GM12878 (cell line): ENCODE results near the gene SELENOH. TPM values are rescaled to one million over a fixed set of nuclear protein-coding genes. Genes with fewer than 3 reads are reported as not detected.

Experiments
- CBFB ChIP-seq: IDR thresholded peaks from 2 replicates; pipeline ENCODE4 v1.6.1; 2016; ENCODE audit warnings: antibody characterized with exemption, low read depth
- IRF4 ChIP-seq: IDR thresholded peaks from 2 replicates; pipeline ENCODE4 v1.6.1; 2011; ENCODE audit warnings: low read depth, low read length
- JUND ChIP-seq: IDR thresholded peaks from 2 replicates; pipeline ENCODE4 v1.6.1; 2012; ENCODE audit warnings: low read depth, mild to moderate bottlenecking, low read length, improper control_type of control experiment, moderate library complexity
- NFYB ChIP-seq: IDR thresholded peaks from 2 replicates; pipeline ENCODE4 v1.6.1; 2011; ENCODE audit warnings: low read depth, mild to moderate bottlenecking, low read length, improper control_type of control experiment, moderate library complexity; ENCODE audit not compliant: insufficient read depth
- PML ChIP-seq: IDR thresholded peaks from 2 replicates; pipeline ENCODE4 v1.6.1; 2012; ENCODE audit warnings: low read length, inconsistent platforms
- RELA ChIP-seq: fragments of 450-650 bp; IDR thresholded peaks from 2 replicates; pipeline ENCODE4 v1.8.0; 2014; ENCODE audit warnings: borderline replicate concordance; ENCODE audit not compliant: partially characterized antibody
- TARDBP ChIP-seq: IDR thresholded peaks from 2 replicates; pipeline ENCODE4 v1.6.1; 2016; ENCODE audit warnings: borderline replicate concordance
- WRNIP1 ChIP-seq: IDR thresholded peaks from 2 replicates; pipeline ENCODE4 v1.6.1; 2011; ENCODE audit warnings: low read depth, low read length, improper control_type of control experiment, borderline replicate concordance
- ZSCAN29 ChIP-seq: fragments of 450-650 bp; IDR thresholded peaks from 2 replicates; pipeline ENCODE4 v1.6.1; 2017; ENCODE audit warnings: mild to moderate bottlenecking, moderate library complexity
- polyA plus RNA-seq, 11 experiments: library from polyadenylated mRNA; depleted of rRNA in 4 of 11; unstranded in 6 of 11; stranded (reverse) in 5 of 11; fragments of >200 nt; fragmentation: Nextera tagmentation in 4 of 11; fragmentation: Illumina TruSeq in 1 of 11; extraction: Ambion mirVana in 4 of 11; extraction: Trizol in 1 of 11; gene quantifications; 1 replicate in 1 of 11; 2 replicates in 10 of 11; pipeline versions ENCODE4 v1.2.1 to v1.2.3, GENCODE V29; 2011 to 2016; ENCODE audit warnings: inconsistent platforms in 2 of 11, missing spikeins in 2 of 11, low read depth in 1 of 11
- total RNA-seq, 4 experiments: library from RNA; depleted of rRNA in 3 of 4; stranded (reverse); fragments of >200 nt in 3 of 4; fragmentation: Illumina TruSeq in 1 of 4; extraction: Trizol in 1 of 4; gene quantifications; 2 replicates each; pipeline versions ENCODE4 v1.2.1 to v1.2.3, GENCODE V29; 2013 to 2021
- TF ChIP-seq, protein P1 (sequence below): fragments of 450-650 bp; IDR thresholded peaks from 2 replicates; pipeline ENCODE4 v1.6.1; 2016; ENCODE audit warnings: mild to moderate bottlenecking
- TF ChIP-seq, protein P2 (sequence below): fragments of 450-650 bp; IDR thresholded peaks from 2 replicates; pipeline ENCODE4 v1.6.1; 2017; ENCODE audit warnings: antibody characterized with exemption, mild to moderate bottlenecking, moderate library complexity
- TF ChIP-seq, protein P3 (sequence below): fragments of 450-650 bp; formaldehyde crosslinking; IDR thresholded peaks from 2 replicates; pipeline ENCODE4 v1.5.0; 2022; ENCODE audit warnings: mild to moderate bottlenecking, missing genetic modification characterization
- TF ChIP-seq, protein P4 (sequence below): fragments of 450-650 bp; IDR thresholded peaks from 2 replicates; pipeline ENCODE4 v1.6.1; 2017; ENCODE audit warnings: mild to moderate bottlenecking, low read depth, inconsistent platforms; ENCODE audit not compliant: poor library complexity, severe bottlenecking
- TF ChIP-seq, protein P5 (sequence below): fragments of 450-650 bp; IDR thresholded peaks from 2 replicates; pipeline ENCODE4 v1.6.1; 2017; ENCODE audit warnings: mild to moderate bottlenecking, moderate library complexity

SELENOH gene
- total and polyA plus RNA-seq, 10 of the 15 experiments (the other 5 are each of a cell fraction or from before 2014, with no cell fraction given), result 20.3 to 458 (median 200) TPM

DNA sequence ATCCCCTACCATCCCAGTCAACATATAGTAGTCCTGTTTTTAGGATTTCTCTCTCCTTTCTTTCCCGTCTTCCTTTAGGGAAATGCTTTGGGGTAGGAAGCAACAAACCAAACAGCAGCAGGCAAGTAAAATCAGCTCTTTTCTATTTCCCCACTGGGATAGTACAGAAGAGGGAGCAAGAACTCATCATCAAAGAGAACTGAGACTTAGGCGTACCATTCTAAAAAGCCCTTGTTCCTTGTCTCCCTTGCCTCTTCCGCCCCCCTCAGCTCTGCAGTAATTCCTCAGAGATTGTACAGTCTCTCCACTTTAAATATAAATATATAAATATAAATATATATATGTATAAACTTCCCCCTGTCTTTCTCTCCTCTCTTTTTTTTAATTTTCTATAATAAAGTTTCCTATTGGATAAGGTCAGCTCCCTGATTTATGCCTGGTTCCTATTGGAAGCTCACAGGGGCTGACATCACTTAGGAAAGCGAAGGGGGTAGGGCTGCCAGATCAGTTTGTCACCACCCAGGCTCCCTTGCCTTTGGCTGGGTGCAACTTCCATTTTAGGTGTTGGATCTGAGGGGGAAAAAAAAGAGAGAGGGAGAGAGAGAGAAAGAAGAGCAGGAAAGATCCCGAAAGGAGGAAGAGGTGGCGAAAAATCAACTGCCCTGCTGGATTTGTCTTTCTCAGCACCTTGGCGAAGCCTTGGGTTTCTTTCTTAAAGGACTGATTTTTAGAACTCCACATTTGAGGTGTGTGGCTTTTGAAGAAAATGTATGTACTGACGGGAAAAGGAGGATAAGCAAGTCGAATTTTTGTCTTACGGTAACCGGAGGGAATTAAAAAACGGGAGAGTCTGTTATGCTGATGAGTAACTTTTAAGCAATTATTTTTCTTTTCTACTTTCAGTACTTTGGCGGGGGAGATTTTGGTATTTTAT is 20.3 kb downstream of the SELENOH start, which contains the start of gene CTNND1 (continued):
- TF ChIP-seq WRNIP1, result no peak
- TF ChIP-seq ZSCAN29, result no peak
- TF ChIP-seq, protein P1, sequence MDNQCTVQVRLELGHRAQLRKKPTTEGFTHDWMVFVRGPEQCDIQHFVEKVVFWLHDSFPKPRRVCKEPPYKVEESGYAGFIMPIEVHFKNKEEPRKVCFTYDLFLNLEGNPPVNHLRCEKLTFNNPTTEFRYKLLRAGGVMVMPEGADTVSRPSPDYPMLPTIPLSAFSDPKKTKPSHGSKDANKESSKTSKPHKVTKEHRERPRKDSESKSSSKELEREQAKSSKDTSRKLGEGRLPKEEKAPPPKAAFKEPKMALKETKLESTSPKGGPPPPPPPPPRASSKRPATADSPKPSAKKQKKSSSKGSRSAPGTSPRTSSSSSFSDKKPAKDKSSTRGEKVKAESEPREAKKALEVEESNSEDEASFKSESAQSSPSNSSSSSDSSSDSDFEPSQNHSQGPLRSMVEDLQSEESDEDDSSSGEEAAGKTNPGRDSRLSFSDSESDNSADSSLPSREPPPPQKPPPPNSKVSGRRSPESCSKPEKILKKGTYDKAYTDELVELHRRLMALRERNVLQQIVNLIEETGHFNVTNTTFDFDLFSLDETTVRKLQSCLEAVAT, result peak; percentile 62
- TF ChIP-seq, protein P2, sequence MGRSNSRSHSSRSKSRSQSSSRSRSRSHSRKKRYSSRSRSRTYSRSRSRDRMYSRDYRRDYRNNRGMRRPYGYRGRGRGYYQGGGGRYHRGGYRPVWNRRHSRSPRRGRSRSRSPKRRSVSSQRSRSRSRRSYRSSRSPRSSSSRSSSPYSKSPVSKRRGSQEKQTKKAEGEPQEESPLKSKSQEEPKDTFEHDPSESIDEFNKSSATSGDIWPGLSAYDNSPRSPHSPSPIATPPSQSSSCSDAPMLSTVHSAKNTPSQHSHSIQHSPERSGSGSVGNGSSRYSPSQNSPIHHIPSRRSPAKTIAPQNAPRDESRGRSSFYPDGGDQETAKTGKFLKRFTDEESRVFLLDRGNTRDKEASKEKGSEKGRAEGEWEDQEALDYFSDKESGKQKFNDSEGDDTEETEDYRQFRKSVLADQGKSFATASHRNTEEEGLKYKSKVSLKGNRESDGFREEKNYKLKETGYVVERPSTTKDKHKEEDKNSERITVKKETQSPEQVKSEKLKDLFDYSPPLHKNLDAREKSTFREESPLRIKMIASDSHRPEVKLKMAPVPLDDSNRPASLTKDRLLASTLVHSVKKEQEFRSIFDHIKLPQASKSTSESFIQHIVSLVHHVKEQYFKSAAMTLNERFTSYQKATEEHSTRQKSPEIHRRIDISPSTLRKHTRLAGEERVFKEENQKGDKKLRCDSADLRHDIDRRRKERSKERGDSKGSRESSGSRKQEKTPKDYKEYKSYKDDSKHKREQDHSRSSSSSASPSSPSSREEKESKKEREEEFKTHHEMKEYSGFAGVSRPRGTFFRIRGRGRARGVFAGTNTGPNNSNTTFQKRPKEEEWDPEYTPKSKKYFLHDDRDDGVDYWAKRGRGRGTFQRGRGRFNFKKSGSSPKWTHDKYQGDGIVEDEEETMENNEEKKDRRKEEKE, result no peak
- no peak for TF ChIP-seq TARDBP
- no peak for TF ChIP-seq RELA
- peak; percentile 80; the same call in 1 of the 2 replicates for TF ChIP-seq PML
- TF ChIP-seq, protein P3, sequence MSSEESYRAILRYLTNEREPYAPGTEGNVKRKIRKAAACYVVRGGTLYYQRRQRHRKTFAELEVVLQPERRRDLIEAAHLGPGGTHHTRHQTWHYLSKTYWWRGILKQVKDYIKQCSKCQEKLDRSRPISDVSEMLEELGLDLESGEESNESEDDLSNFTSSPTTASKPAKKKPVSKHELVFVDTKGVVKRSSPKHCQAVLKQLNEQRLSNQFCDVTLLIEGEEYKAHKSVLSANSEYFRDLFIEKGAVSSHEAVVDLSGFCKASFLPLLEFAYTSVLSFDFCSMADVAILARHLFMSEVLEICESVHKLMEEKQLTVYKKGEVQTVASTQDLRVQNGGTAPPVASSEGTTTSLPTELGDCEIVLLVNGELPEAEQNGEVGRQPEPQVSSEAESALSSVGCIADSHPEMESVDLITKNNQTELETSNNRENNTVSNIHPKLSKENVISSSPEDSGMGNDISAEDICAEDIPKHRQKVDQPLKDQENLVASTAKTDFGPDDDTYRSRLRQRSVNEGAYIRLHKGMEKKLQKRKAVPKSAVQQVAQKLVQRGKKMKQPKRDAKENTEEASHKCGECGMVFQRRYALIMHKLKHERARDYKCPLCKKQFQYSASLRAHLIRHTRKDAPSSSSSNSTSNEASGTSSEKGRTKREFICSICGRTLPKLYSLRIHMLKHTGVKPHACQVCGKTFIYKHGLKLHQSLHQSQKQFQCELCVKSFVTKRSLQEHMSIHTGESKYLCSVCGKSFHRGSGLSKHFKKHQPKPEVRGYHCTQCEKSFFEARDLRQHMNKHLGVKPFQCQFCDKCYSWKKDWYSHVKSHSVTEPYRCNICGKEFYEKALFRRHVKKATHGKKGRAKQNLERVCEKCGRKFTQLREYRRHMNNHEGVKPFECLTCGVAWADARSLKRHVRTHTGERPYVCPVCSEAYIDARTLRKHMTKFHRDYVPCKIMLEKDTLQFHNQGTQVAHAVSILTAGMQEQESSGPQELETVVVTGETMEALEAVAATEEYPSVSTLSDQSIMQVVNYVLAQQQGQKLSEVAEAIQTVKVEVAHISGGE (CRISPR knock-in tag), result no peak
- TF ChIP-seq IRF4, result 0 out of 2 replicates have a peak, but pooled peaks have one; percentile 35
- no peak for TF ChIP-seq CBFB
- TF ChIP-seq, protein P4, sequence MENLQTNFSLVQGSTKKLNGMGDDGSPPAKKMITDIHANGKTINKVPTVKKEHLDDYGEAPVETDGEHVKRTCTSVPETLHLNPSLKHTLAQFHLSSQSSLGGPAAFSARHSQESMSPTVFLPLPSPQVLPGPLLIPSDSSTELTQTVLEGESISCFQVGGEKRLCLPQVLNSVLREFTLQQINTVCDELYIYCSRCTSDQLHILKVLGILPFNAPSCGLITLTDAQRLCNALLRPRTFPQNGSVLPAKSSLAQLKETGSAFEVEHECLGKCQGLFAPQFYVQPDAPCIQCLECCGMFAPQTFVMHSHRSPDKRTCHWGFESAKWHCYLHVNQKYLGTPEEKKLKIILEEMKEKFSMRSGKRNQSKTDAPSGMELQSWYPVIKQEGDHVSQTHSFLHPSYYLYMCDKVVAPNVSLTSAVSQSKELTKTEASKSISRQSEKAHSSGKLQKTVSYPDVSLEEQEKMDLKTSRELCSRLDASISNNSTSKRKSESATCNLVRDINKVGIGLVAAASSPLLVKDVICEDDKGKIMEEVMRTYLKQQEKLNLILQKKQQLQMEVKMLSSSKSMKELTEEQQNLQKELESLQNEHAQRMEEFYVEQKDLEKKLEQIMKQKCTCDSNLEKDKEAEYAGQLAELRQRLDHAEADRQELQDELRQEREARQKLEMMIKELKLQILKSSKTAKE, result peak; percentile 65
- TF ChIP-seq NFYB, result peak; percentile 92
- no peak for TF ChIP-seq JUND
- TF ChIP-seq, protein P5, sequence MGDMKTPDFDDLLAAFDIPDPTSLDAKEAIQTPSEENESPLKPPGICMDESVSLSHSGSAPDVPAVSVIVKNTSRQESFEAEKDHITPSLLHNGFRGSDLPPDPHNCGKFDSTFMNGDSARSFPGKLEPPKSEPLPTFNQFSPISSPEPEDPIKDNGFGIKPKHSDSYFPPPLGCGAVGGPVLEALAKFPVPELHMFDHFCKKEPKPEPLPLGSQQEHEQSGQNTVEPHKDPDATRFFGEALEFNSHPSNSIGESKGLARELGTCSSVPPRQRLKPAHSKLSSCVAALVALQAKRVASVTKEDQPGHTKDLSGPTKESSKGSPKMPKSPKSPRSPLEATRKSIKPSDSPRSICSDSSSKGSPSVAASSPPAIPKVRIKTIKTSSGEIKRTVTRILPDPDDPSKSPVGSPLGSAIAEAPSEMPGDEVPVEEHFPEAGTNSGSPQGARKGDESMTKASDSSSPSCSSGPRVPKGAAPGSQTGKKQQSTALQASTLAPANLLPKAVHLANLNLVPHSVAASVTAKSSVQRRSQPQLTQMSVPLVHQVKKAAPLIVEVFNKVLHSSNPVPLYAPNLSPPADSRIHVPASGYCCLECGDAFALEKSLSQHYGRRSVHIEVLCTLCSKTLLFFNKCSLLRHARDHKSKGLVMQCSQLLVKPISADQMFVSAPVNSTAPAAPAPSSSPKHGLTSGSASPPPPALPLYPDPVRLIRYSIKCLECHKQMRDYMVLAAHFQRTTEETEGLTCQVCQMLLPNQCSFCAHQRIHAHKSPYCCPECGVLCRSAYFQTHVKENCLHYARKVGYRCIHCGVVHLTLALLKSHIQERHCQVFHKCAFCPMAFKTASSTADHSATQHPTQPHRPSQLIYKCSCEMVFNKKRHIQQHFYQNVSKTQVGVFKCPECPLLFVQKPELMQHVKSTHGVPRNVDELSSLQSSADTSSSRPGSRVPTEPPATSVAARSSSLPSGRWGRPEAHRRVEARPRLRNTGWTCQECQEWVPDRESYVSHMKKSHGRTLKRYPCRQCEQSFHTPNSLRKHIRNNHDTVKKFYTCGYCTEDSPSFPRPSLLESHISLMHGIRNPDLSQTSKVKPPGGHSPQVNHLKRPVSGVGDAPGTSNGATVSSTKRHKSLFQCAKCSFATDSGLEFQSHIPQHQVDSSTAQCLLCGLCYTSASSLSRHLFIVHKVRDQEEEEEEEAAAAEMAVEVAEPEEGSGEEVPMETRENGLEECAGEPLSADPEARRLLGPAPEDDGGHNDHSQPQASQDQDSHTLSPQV, result no peak
